HCEC 1CT (cell line): Measurements from ENCODE around the gene ACADL.

Experiments used
- DNase-seq: peaks from one replicate; pipeline ENCODE4 v3.0.0-alpha.2; 2017

Gene ACADL

DNA sequence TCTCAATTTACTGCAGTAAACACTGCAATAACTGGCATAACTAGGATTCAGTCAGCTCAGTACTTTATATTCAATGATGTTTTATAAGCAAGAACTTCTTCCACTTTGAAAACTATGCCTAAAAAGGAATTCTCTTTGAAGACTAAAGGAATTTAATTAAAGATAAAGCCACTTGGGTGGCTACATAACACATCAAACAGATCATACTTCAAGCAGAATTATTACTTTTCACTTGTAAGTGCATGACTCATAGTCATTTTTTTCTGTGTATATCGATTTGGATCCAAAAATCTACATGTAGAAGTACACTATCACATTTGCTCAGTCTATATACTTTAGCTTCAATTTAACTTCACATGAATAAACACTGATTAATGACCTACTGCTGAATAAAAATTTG is 58.0 kb downstream of the ACADL start:
- DNase-seq = peak; percentile 37

GRCh38 chr2:210162466-210163124 is 62.7 kb downstream of the ACADL start:
- no peak for DNase-seq

GRCh38 chr2:210159059-210159458 is 66.2 kb downstream of the ACADL start:
- no peak for DNase-seq

GRCh38 chr2:210158236-210158635 is 67.0 kb downstream of the ACADL start:
- DNase-seq = no peak

- no peak for DNase-seq
Observed at GRCh38 chr2:210157526-210157925, 67.7 kb downstream of the ACADL start.

- no peak for DNase-seq
Observed at GRCh38 chr2:210147614-210148013, 77.6 kb downstream of the ACADL start.
